HG03045 (cell line): ENCODE results near the gene EIF3D.

ENCODE experiments used
- ATAC-seq: cut with Tn5 transposase; IDR thresholded peaks from one replicate; pipeline ENCODE4 v1.9.1; 2021; ENCODE audit warnings: mild to moderate bottlenecking, moderate library complexity; ENCODE audit not compliant: unreplicated experiment

The EIF3D gene

GRCh38 chr22:36467946-36468345 is 61.0 kb downstream of the EIF3D start:
- no peak for ATAC-seq

- ATAC-seq: no peak
These were observed 61.7 kb downstream of the EIF3D start for GRCh38 chr22:36467042-36467810.

GRCh38 chr22:36466258-36466657 is 62.7 kb downstream of the EIF3D start:
- no peak for ATAC-seq

GRCh38 chr22:36465232-36466021 is 63.5 kb downstream of the EIF3D start:
- no peak for ATAC-seq

- no peak for ATAC-seq
These were observed 64.2 kb downstream of the EIF3D start for GRCh38 chr22:36464715-36465231.

GRCh38 chr22:36463783-36464184 is 65.2 kb downstream of the EIF3D start:
- ATAC-seq: no peak

GRCh38 chr22:36461665-36462649 is 67.0 kb downstream of the EIF3D start:
- ATAC-seq: no peak
